ENCODE measurements around the gene COMP.
A peak's percentile ranks its signal among the peaks of the same experiment; 100 is the strongest.

COMP gene

GRCh38 chr19:18782559-18783225 is 8.4 kb downstream of the COMP start:
- DNase-seq: no peak

GRCh38 chr19:18781885-18782527 is 9.1 kb downstream of the COMP start:
- DNase-seq: no peak

GRCh38 chr19:18781047-18781600 is 10.0 kb downstream of the COMP start:
- DNase-seq: no peak

- DNase-seq: no peak
Measured at GRCh38 chr19:18780631-18781030, 10.5 kb downstream of the COMP start.

GRCh38 chr19:18780081-18780480 is 11.0 kb downstream of the COMP start:
- no peak for DNase-seq

GRCh38 chr19:18778826-18779495 is 12.1 kb downstream of the COMP start:
- no peak for DNase-seq

- no peak for DNase-seq
Measured at GRCh38 chr19:18778076-18778389, 13.1 kb downstream of the COMP start.

GRCh38 chr19:18777301-18778075 is 13.6 kb downstream of the COMP start:
- no peak for DNase-seq

GRCh38 chr19:18776736-18777135 is 14.4 kb downstream of the COMP start:
- peak in 1 of 3 donors; percentile 24 for DNase-seq

- no peak for DNase-seq
Measured at GRCh38 chr19:18776288-18776594, 14.9 kb downstream of the COMP start.

- DNase-seq: no peak
Measured at GRCh38 chr19:18775586-18776287, 15.4 kb downstream of the COMP start.

- DNase-seq: no peak
Measured at GRCh38 chr19:18774782-18775444, 16.2 kb downstream of the COMP start.

GRCh38 chr19:18774107-18774506 is 17.0 kb downstream of the COMP start:
- DNase-seq: no peak

GRCh38 chr19:18773682-18774081 is 17.4 kb downstream of the COMP start:
- no peak for DNase-seq

GRCh38 chr19:18772620-18773587 is 18.2 kb downstream of the COMP start:
- no peak for DNase-seq

GRCh38 chr19:18771328-18772242 is 19.5 kb downstream of the COMP start:
- DNase-seq: peak in 1 of 3 donors; percentile 27

GRCh38 chr19:18770663-18771327 is 20.3 kb downstream of the COMP start:
- DNase-seq: no peak

- DNase-seq: no peak
Measured at GRCh38 chr19:18769989-18770528, 21.0 kb downstream of the COMP start.
